Neuronal stem cell (in vitro differentiated cells): ENCODE measurements around the gene LTBP2.

Experiments used
- DNase-seq: peaks from one replicate; pipeline ENCODE4 v3.0.0-alpha.2; 2013; ENCODE audit warnings: low spot score
- H2AFZ ChIP-seq: one replicate; pipeline ENCODE4 v1.6.1; 2013; ENCODE audit warnings: mild to moderate bottlenecking, low read length, inconsistent platforms
- H2AK5ac ChIP-seq: 2 replicates; pipeline ENCODE4 v1.6.1; 2013; ENCODE audit warnings: low read depth, mild to moderate bottlenecking, inconsistent platforms, low read length, moderate library complexity, mixed read lengths
- H2BK120ac ChIP-seq: 2 replicates; pipeline ENCODE4 v1.6.1; 2013; ENCODE audit warnings: low read depth, mild to moderate bottlenecking, inconsistent platforms, low read length, moderate library complexity, mixed read lengths
- H2BK12ac ChIP-seq: one replicate; pipeline ENCODE4 v1.6.1; 2013; ENCODE audit warnings: low read length, inconsistent platforms
- H2BK15ac ChIP-seq: 2 replicates; pipeline ENCODE4 v1.6.1; 2013; ENCODE audit warnings: mild to moderate bottlenecking, low read length, inconsistent platforms, mixed read lengths
- H2BK5ac ChIP-seq: one replicate; pipeline ENCODE4 v1.6.1; 2013; ENCODE audit warnings: inconsistent platforms, mild to moderate bottlenecking, low read length, moderate library complexity
- H3K14ac ChIP-seq: one replicate; pipeline ENCODE4 v1.6.1; 2013; ENCODE audit warnings: low read length, inconsistent platforms
- H3K18ac ChIP-seq: 2 replicates; pipeline ENCODE4 v1.6.1; 2013; ENCODE audit warnings: low read length, inconsistent platforms
- H3K23ac ChIP-seq: 2 replicates; pipeline ENCODE4 v1.6.1; 2013; ENCODE audit warnings: low read depth, mild to moderate bottlenecking, mixed read lengths, low read length, inconsistent platforms; ENCODE audit not compliant: poor library complexity
- H3K27ac ChIP-seq: replicated peaks from 3 replicates; pipeline ENCODE4 v1.5.1; 2013; ENCODE audit warnings: low read length, inconsistent platforms
- H3K27me3 ChIP-seq, 3 experiments: 2 replicates each; pipeline ENCODE4 v1.6.1; 2013; ENCODE audit warnings: low read length in 3 of 3, mild to moderate bottlenecking in 2 of 3, inconsistent platforms in 1 of 3, low read depth in 1 of 3, mixed read lengths in 1 of 3, moderate library complexity in 1 of 3; ENCODE audit not compliant: control insufficient read depth in 3 of 3, insufficient read depth in 3 of 3
- H3K36me3 ChIP-seq, 2 donors: replicated peaks in 1 of 2; 2 replicates each; pipeline ENCODE4 v1.6.1; 2013; ENCODE audit warnings: low read length in 2 of 2; ENCODE audit not compliant: control insufficient read depth in 2 of 2, insufficient read depth in 2 of 2
- H3K4ac ChIP-seq: 2 replicates; pipeline ENCODE4 v1.6.1; 2013; ENCODE audit warnings: inconsistent platforms, mild to moderate bottlenecking, low read length, moderate library complexity
- H3K4me1 ChIP-seq, 2 donors: 1 replicate in 1 of 2; 2 replicates in 1 of 2; pipeline ENCODE4 v1.6.1; 2013; ENCODE audit warnings: low read length in 2 of 2, low read depth in 1 of 2; ENCODE audit not compliant: control insufficient read depth in 2 of 2, insufficient read depth in 1 of 2
- H3K4me2 ChIP-seq: one replicate; pipeline ENCODE4 v1.6.1; 2013; ENCODE audit warnings: mild to moderate bottlenecking, low read length, inconsistent platforms; ENCODE audit not compliant: insufficient read depth, poor library complexity, severe bottlenecking
- H3K4me3 ChIP-seq, 2 donors: 2 replicates each; pipeline ENCODE4 v1.5.1; 2013; ENCODE audit warnings: low read length in 2 of 2, mild to moderate bottlenecking in 2 of 2, inconsistent platforms in 1 of 2, moderate library complexity in 1 of 2
- H3K79me1 ChIP-seq: one replicate; pipeline ENCODE4 v1.6.1; 2013; ENCODE audit warnings: low read depth, mild to moderate bottlenecking, inconsistent platforms, low read length, moderate library complexity
- H3K9ac ChIP-seq: one replicate; pipeline ENCODE4 v1.6.1; 2013; ENCODE audit warnings: mild to moderate bottlenecking, low read depth, low read length, inconsistent platforms; ENCODE audit not compliant: poor library complexity
- H3K9me3 ChIP-seq, 2 donors: replicated peaks in 1 of 2; 2 replicates each; pipeline versions ENCODE3 to v1.6.1; 2013; ENCODE audit warnings: low read length in 2 of 2, mild to moderate bottlenecking in 2 of 2, inconsistent platforms in 1 of 2, low read depth in 1 of 2, mixed read lengths in 1 of 2, moderate library complexity in 1 of 2; ENCODE audit not compliant: control insufficient read depth in 2 of 2, insufficient read depth in 1 of 2
- H4K8ac ChIP-seq: one replicate; pipeline ENCODE4 v1.6.1; 2013; ENCODE audit warnings: low read depth, mild to moderate bottlenecking, inconsistent platforms, low read length, moderate library complexity
- H4K91ac ChIP-seq: one replicate; pipeline ENCODE4 v1.6.1; 2013; ENCODE audit warnings: low read length, low read depth, mild to moderate bottlenecking, inconsistent platforms; ENCODE audit not compliant: poor library complexity
- WGBS, 2 donors: extraction: QIAGEN DNeasy Blood & Tissue Kit; methylation state at CpG; one replicate each; pipeline ENCODE4 v1.1.7; 2013; ENCODE audit warnings: missing lambda C conversion rate in 2 of 2, mixed read lengths in 1 of 2; ENCODE audit not compliant: insufficient read length in 2 of 2, insufficient replicate concordance in 1 of 2; ENCODE audit errors: extremely low coverage in 2 of 2; 5-methylcytosine and 5-hydroxymethylcytosine counted together

LTBP2 gene

GRCh38 chr14:74574706-74575105 is 37.3 kb downstream of the LTBP2 start:
- Histone ChIP-seq H3K4ac (no peak overlapping the region), H3K79me1 (no peaks in the 10 kb centered on the region), H3K4me3 (no peak overlapping the region), H4K8ac (no peak overlapping the region), H2BK120ac (no peak overlapping the region), H3K4me2 (no peak overlapping the region), H3K9ac (no peak overlapping the region), H4K91ac (no peak overlapping the region), H3K14ac (no peak overlapping the region), H2BK12ac (no peak overlapping the region), H2AK5ac (no peak overlapping the region), H3K27me3 (peaks cover 0 to 14% (median 0%) of the 10 kb centered on the region in 3 experiments), H3K27ac (no peak overlapping the region), H2BK5ac (no peak overlapping the region), H3K18ac (no peak overlapping the region), H3K36me3 (no peaks in the 10 kb centered on the region), H3K23ac (no peak overlapping the region), H3K4me1 (peaks cover 15 to 22% of the 10 kb centered on the region in 2 donors), H2BK15ac (no peak overlapping the region), H3K9me3 (no peaks in the 10 kb centered on the region), H2AFZ (no peak overlapping the region)
- no peak for DNase-seq
- WGBS, 2 donors = no CpG with 5 or more reads among the region's 6 CpGs

- Histone ChIP-seq H3K27me3 (peaks cover 0 to 18% (median 0%) of the 10 kb centered on the region in 3 experiments), H3K23ac (no peak overlapping the region), H3K9me3 (no peaks in the 10 kb centered on the region), H2BK5ac (no peak overlapping the region), H3K79me1 (no peaks in the 10 kb centered on the region), H3K14ac (no peak overlapping the region), H3K36me3 (no peaks in the 10 kb centered on the region), H4K91ac (no peak overlapping the region), H2BK12ac (no peak overlapping the region), H3K4me3 (no peak overlapping the region), H3K9ac (no peak overlapping the region), H3K4ac (no peak overlapping the region), H2BK120ac (no peak overlapping the region), H3K4me1 (peaks cover 11 to 22% of the 10 kb centered on the region in 2 donors), H3K27ac (no peak overlapping the region), H2BK15ac (no peak overlapping the region), H2AK5ac (no peak overlapping the region), H4K8ac (no peak overlapping the region), H2AFZ (no peak overlapping the region), H3K4me2 (no peak overlapping the region), H3K18ac (no peak overlapping the region)
- no peak for DNase-seq
- WGBS, 2 donors = no CpG with 5 or more reads among the region's 4 CpGs
These were observed 38.0 kb downstream of the LTBP2 start for GRCh38 chr14:74574090-74574433.

DNA sequence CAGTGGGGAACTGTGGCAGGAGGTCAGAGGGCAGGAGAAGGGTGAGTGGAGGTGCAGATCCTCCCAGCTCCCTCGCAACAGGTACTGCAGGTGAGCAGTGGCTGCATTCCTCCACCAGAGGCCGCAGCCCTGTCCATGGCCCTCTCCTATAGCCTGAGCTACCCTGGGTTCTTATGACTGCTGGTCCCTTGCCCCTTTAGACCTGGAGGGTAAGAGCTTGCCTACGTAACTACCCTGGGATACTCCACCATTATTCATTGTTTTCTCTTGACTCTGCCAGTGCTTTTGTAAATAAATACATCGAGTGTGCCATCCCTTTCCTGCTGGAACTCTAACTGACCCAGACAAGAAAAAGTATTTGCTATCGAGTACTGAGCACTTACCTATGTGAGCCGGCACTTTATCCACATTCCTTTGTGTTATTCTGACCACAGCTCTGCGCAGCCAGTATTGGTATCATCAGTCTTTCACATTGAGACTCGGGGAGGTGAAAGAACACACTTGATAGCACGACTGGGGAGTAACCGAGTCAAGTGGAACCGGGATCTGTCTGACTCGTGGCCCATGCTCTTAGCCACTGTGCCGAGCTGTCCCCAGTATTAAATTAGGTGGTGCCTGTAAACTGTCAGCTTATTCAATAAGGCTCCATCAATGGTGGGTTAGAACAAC is 38.5 kb downstream of the LTBP2 start:
- no peak overlapping the region for H4K8ac ChIP-seq
- no peak overlapping the region for H3K23ac ChIP-seq
- no peak overlapping the region for H3K14ac ChIP-seq
- no CpG with 5 or more reads among the region's 13 CpGs for WGBS, 2 donors
- H3K18ac ChIP-seq = peak overlapping the region; percentile 36
- H2BK12ac ChIP-seq = no peak overlapping the region
- H3K27me3 ChIP-seq = peaks cover 0 to 18% (median 0%) of the 10 kb centered on the region in 3 experiments
- H3K79me1 ChIP-seq = no peaks in the 10 kb centered on the region
- H3K9me3 ChIP-seq = no peaks in the 10 kb centered on the region
- H3K4me3 ChIP-seq = no peak overlapping the region
- H2AFZ ChIP-seq = peak overlapping the region; percentile 92
- H3K9ac ChIP-seq = peak overlapping the region; percentile 24
- no peak overlapping the region for H3K4ac ChIP-seq
- H3K4me2 ChIP-seq = no peak overlapping the region
- H2BK5ac ChIP-seq = no peak overlapping the region
- H3K36me3 ChIP-seq = no peaks in the 10 kb centered on the region
- no peak overlapping the region for H2BK120ac ChIP-seq
- no peak for DNase-seq
- peaks cover 10 to 22% of the 10 kb centered on the region in 2 donors for H3K4me1 ChIP-seq
- H4K91ac ChIP-seq = no peak overlapping the region
- peak overlapping the region; percentile 30 for H2BK15ac ChIP-seq
- H2AK5ac ChIP-seq = no peak overlapping the region
- no peak overlapping the region for H3K27ac ChIP-seq

DNA sequence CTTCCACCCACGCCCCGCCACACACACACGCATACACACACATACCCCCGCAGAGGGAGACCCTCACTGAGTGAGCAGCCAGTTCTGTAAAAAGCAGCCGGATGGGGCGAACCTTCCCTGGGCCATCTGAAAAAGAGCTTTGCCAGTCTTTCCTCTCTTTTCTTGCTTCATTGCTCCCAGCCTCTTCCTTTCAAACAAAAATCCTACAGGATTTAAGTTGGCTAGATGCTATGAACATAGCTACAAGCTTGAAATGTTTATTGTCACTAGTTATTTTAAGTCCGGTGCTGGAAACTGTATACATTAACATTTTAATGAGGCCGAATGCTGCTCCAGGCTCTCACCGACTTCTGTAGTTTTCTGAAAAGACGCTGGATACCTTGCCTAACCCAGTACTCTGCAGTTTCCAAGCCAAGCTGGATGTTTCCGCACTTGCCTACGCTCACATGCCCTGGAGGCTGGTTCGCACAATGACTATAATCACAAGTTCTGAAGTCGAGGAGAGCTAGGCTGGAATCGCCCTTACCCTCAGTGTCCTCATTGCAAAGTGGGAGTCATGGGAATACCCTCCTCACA is 39.2 kb downstream of the LTBP2 start:
- Histone ChIP-seq H2BK12ac (no peak overlapping the region), H3K4ac (no peak overlapping the region), H3K18ac (peak overlapping the region; percentile 36), H3K9me3 (no peaks in the 10 kb centered on the region), H4K8ac (no peak overlapping the region), H3K27me3 (peaks cover 0 to 18% (median 0%) of the 10 kb centered on the region in 3 experiments), H2AK5ac (no peak overlapping the region), H3K79me1 (no peaks in the 10 kb centered on the region), H3K23ac (no peak overlapping the region), H3K4me3 (peak overlapping the region in 1 of 2 donors; percentile 49), H3K36me3 (no peaks in the 10 kb centered on the region), H3K14ac (no peak overlapping the region), H2AFZ (peak overlapping the region; percentile 92), H2BK5ac (no peak overlapping the region), H3K4me1 (peaks cover 10 to 19% of the 10 kb centered on the region in 2 donors), H3K4me2 (no peak overlapping the region), H3K27ac (no peak overlapping the region), H2BK120ac (no peak overlapping the region), H2BK15ac (peak overlapping the region; percentile 30), H3K9ac (peak overlapping the region; percentile 24), H4K91ac (no peak overlapping the region)
- DNase-seq = no peak
- WGBS, 2 donors = no CpG with 5 or more reads among the region's 15 CpGs
